OCI-LY3 (cell line): ENCODE measurements around the gene P2RX6.

Source experiments
- H2AFZ ChIP-seq: fragments of 200-600, 300-600 bp; shearing (Covaris generic); 2 replicates; pipeline ENCODE4 v1.6.0; 2014; ENCODE audit warnings: antibody characterized with exemption, low read depth, low read length
- H3K27ac ChIP-seq: fragments of 200-600, 300-600 bp; sonication (generic); 2 replicates; pipeline ENCODE4 v1.5.1; 2014; ENCODE audit warnings: mild to moderate bottlenecking, low read length, moderate library complexity, mixed read lengths
- H3K27me3 ChIP-seq: fragments of 200-600, 300-600 bp; sonication (generic); 2 replicates; pipeline ENCODE4 v1.6.1; 2014; ENCODE audit warnings: low read depth, low read length, mixed read lengths
- H3K36me3 ChIP-seq: fragments of 200-600, 300-600 bp; sonication (generic); replicated peaks from 2 replicates; pipeline ENCODE3; 2014; ENCODE audit warnings: low read depth, low read length, mixed read lengths
- H3K4me1 ChIP-seq: fragments of 300-600, 200-600 bp; sonication (generic); 2 replicates; pipeline ENCODE4 v1.6.1; 2014; ENCODE audit warnings: low read length, mixed read lengths
- H3K4me2 ChIP-seq: fragments of 200-600, 300-600 bp; sonication (generic); 2 replicates; pipeline ENCODE4 v1.6.1; 2014; ENCODE audit warnings: low read length, mixed read lengths
- H3K4me3 ChIP-seq: fragments of 300-600, 200-600 bp; sonication (generic); 2 replicates; pipeline ENCODE4 v1.5.1; 2014; ENCODE audit warnings: antibody characterized with exemption, mild to moderate bottlenecking, low read length, moderate library complexity
- H3K79me2 ChIP-seq: fragments of 300-600, 200-600 bp; shearing (Covaris generic); 2 replicates; pipeline ENCODE4 v1.6.1; 2014; ENCODE audit warnings: mild to moderate bottlenecking, low read length, mixed read lengths
- H3K9ac ChIP-seq: fragments of 300-600, 200-600 bp; shearing (Covaris generic); 2 replicates; pipeline ENCODE4 v1.6.0; 2014; ENCODE audit warnings: mild to moderate bottlenecking, low read length, moderate library complexity
- H3K9me3 ChIP-seq: fragments of 200-600, 300-600 bp; shearing (Covaris generic); 2 replicates; pipeline ENCODE4 v1.6.1; 2014; ENCODE audit warnings: low read length, mixed read lengths; ENCODE audit not compliant: insufficient read depth
- H4K20me1 ChIP-seq: fragments of 200-600, 300-600 bp; sonication (generic); 2 replicates; pipeline ENCODE4 v1.6.1; 2016; ENCODE audit warnings: low read length, mixed read lengths; ENCODE audit not compliant: insufficient read depth
- CTCF ChIP-seq: fragments of 200-600, 300-600 bp; sonication (generic); IDR thresholded peaks from 2 replicates; pipeline ENCODE4 v1.5.1; 2014; ENCODE audit warnings: antibody characterized with exemption, low read length, low read depth
- EZH2phosphoT487 ChIP-seq: fragments of 200-600 bp; shearing (Covaris generic); IDR thresholded peaks from 2 replicates; pipeline ENCODE4 v1.6.1; 2018; ENCODE audit warnings: antibody characterized with exemption, mixed run types, low read depth

The P2RX6 gene

GRCh38 chr22:20999350-21000206 lies 15.4 kb upstream of the P2RX6 start:
- H3K79me2 ChIP-seq, result peaks cover 35% of the 10 kb centered on the region
- 0 out of 2 replicates have a peak overlapping the region, but pooled peaks have one; percentile 75 for H3K4me2 ChIP-seq
- no peak overlapping the region for H2AFZ ChIP-seq
- TF ChIP-seq CTCF (no peak), EZH2phosphoT487 (no peak)
- H3K27me3 ChIP-seq, result no peaks in the 10 kb centered on the region
- peaks cover 42% of the 10 kb centered on the region for H3K36me3 ChIP-seq
- no peak overlapping the region for H3K9ac ChIP-seq
- 0 out of 2 replicates have a peak, but pooled peaks cover 3% of the 10 kb centered on the region for H4K20me1 ChIP-seq
- H3K4me1 ChIP-seq, result peaks cover 18% of the 10 kb centered on the region
- no peak overlapping the region for H3K27ac ChIP-seq
- no peak overlapping the region for H3K4me3 ChIP-seq
- no peaks in the 10 kb centered on the region for H3K9me3 ChIP-seq

- Histone ChIP-seq H3K4me2 (peak overlapping the region; percentile 75), H3K4me3 (peak overlapping the region; percentile 91), H3K79me2 (peaks cover 35% of the 10 kb centered on the region), H3K9me3 (no peaks in the 10 kb centered on the region), H3K4me1 (peaks cover 18% of the 10 kb centered on the region), H2AFZ (no peak overlapping the region), H3K36me3 (peaks cover 42% of the 10 kb centered on the region), H3K27me3 (no peaks in the 10 kb centered on the region), H3K9ac (peak overlapping the region; percentile 98), H3K27ac (no peak overlapping the region), H4K20me1 (0 out of 2 replicates have a peak, but pooled peaks cover 3% of the 10 kb centered on the region)
- TF ChIP-seq EZH2phosphoT487, result no peak
Observed at GRCh38 chr22:21000207-21000986, 14.6 kb upstream of the P2RX6 start.

- peaks cover 42% of the 10 kb centered on the region for H3K36me3 ChIP-seq
Observed at GRCh38 chr22:21000987-21001600, 13.9 kb upstream of the P2RX6 start.

More at GRCh38 chr22:21000987-21001600, 13.9 kb upstream of the P2RX6 start:
- Histone ChIP-seq H3K4me2 (peak overlapping the region; percentile 75), H3K4me1 (peaks cover 18% of the 10 kb centered on the region), H3K9me3 (no peaks in the 10 kb centered on the region), H2AFZ (0 out of 2 replicates have a peak overlapping the region, but pooled peaks have one; percentile 55), H3K4me3 (peak overlapping the region; percentile 91), H3K27ac (peak overlapping the region; percentile 94), H3K9ac (peak overlapping the region; percentile 98), H3K27me3 (no peaks in the 10 kb centered on the region), H3K79me2 (peaks cover 35% of the 10 kb centered on the region), H4K20me1 (0 out of 2 replicates have a peak, but pooled peaks cover 3% of the 10 kb centered on the region)
- TF ChIP-seq EZH2phosphoT487 (no peak), CTCF (no peak)
